ENCODE data around the gene SPOCK2. TPM values are rescaled to one million over a fixed set of nuclear protein-coding genes. Genes with fewer than 3 reads are reported as not detected.

SPOCK2 gene
- total RNA-seq, 1 experiment from 2014 or later: 0.33 TPM

GRCh38 chr10:72010234-72010973 lies 77.9 kb downstream of the SPOCK2 start:
- no peaks in the 10 kb centered on the region for H4K20me1 ChIP-seq (ENCODE audit: low read length)

GRCh38 chr10:72009425-72010081 lies 78.8 kb downstream of the SPOCK2 start:
- Histone ChIP-seq H2AFZ (ENCODE audit: low read length) (no peak overlapping the region), H3K79me2 (ENCODE audit: low read length) (no peaks in the 10 kb centered on the region), H3K4me1 (ENCODE audit: insufficient read depth, low read length) (no peaks in the 10 kb centered on the region), H3K4me2 (ENCODE audit: low read length) (no peak overlapping the region), H3K36me3 (ENCODE audit: low read depth, low read length) (no peaks in the 10 kb centered on the region), H3K9ac (ENCODE audit: low read length) (no peak overlapping the region), H3F3A (ENCODE audit: low read length, unreplicated experiment) (no peaks in the 10 kb centered on the region), H4K20me1 (ENCODE audit: low read length) (no peaks in the 10 kb centered on the region), H3K9me3 (ENCODE audit: low read length) (no peaks in the 10 kb centered on the region), H3K9me2 (replicated peaks; ENCODE audit: low read length) (no peaks in the 10 kb centered on the region), H3K4me3 (ENCODE audit: low read length) (no peak overlapping the region), H3K27ac (ENCODE audit: low read length) (no peak overlapping the region), H3K27me3 (ENCODE audit: low read length) (no peaks in the 10 kb centered on the region)
- no TSS peak for BruUV-seq (replicated peaks)
- CTCF ChIA-PET: no interaction called here
- no peak for DNase-seq
- ATAC-seq: no peak
- POLR2A ChIA-PET (ENCODE audit: unreplicated experiment): no interaction called here
- TF ChIP-seq EZH2 (IDR thresholded peaks at IDR 0.05; ENCODE audit: low read length, unreplicated experiment) (no peak), EZH2phosphoT487 (IDR thresholded peaks at IDR 0.05; ENCODE audit: borderline replicate concordance, low read length) (no peak), CTCF (conservative IDR thresholded peaks at IDR 0.05; ENCODE audit: low read depth, low read length) (no peak)
- intact Hi-C loops (cut with micrococcal nuclease): no loop called here

More at GRCh38 chr10:72010234-72010973, 77.9 kb downstream of the SPOCK2 start:
- CTCF ChIA-PET: no interaction called here
- Histone ChIP-seq H3K27ac (ENCODE audit: low read length) (no peak overlapping the region), H3K4me3 (ENCODE audit: low read length) (no peak overlapping the region), H3K4me2 (ENCODE audit: low read length) (no peak overlapping the region), H3K9me3 (ENCODE audit: low read length) (no peaks in the 10 kb centered on the region), H3K27me3 (ENCODE audit: low read length) (no peaks in the 10 kb centered on the region), H3K4me1 (ENCODE audit: insufficient read depth, low read length) (no peaks in the 10 kb centered on the region), H3K9ac (ENCODE audit: low read length) (no peak overlapping the region), H3K36me3 (ENCODE audit: low read depth, low read length) (no peaks in the 10 kb centered on the region), H2AFZ (ENCODE audit: low read length) (no peak overlapping the region), H3K79me2 (ENCODE audit: low read length) (no peaks in the 10 kb centered on the region), H3K9me2 (replicated peaks; ENCODE audit: low read length) (no peaks in the 10 kb centered on the region), H3F3A (ENCODE audit: low read length, unreplicated experiment) (no peaks in the 10 kb centered on the region)
- TF ChIP-seq EZH2 (IDR thresholded peaks at IDR 0.05; ENCODE audit: low read length, unreplicated experiment) (no peak), CTCF (conservative IDR thresholded peaks at IDR 0.05; ENCODE audit: low read depth, low read length) (no peak), EZH2phosphoT487 (IDR thresholded peaks at IDR 0.05; ENCODE audit: borderline replicate concordance, low read length) (no peak)
- intact Hi-C loops (cut with micrococcal nuclease): no loop called here
- POLR2A ChIA-PET (ENCODE audit: unreplicated experiment): no interaction called here
- no TSS peak for BruUV-seq (replicated peaks)
- no peak for ATAC-seq
- no peak for DNase-seq

- Histone ChIP-seq H3K27ac (ENCODE audit: low read length) (no peak overlapping the region), H3K27me3 (ENCODE audit: low read length) (no peaks in the 10 kb centered on the region), H3K4me2 (ENCODE audit: low read length) (no peak overlapping the region), H3K9ac (ENCODE audit: low read length) (no peak overlapping the region), H3K9me3 (ENCODE audit: low read length) (no peaks in the 10 kb centered on the region), H3K9me2 (replicated peaks; ENCODE audit: low read length) (no peaks in the 10 kb centered on the region), H3K4me1 (ENCODE audit: insufficient read depth, low read length) (no peaks in the 10 kb centered on the region), H2AFZ (ENCODE audit: low read length) (no peak overlapping the region), H3F3A (ENCODE audit: low read length, unreplicated experiment) (no peaks in the 10 kb centered on the region), H3K79me2 (ENCODE audit: low read length) (no peaks in the 10 kb centered on the region), H3K4me3 (ENCODE audit: low read length) (no peak overlapping the region), H4K20me1 (ENCODE audit: low read length) (no peaks in the 10 kb centered on the region), H3K36me3 (ENCODE audit: low read depth, low read length) (no peaks in the 10 kb centered on the region)
- CTCF ChIA-PET: no interaction called here
- POLR2A ChIA-PET (ENCODE audit: unreplicated experiment): no interaction called here
- no peak for TF ChIP-seq CTCF (conservative IDR thresholded peaks at IDR 0.05; ENCODE audit: low read depth, low read length)
- TF ChIP-seq EZH2 (IDR thresholded peaks at IDR 0.05; ENCODE audit: low read length, unreplicated experiment): no peak
- no peak for TF ChIP-seq EZH2phosphoT487 (IDR thresholded peaks at IDR 0.05; ENCODE audit: borderline replicate concordance, low read length)
- ATAC-seq (no peak), DNase-seq (no peak)
- intact Hi-C loops (cut with micrococcal nuclease): no loop called here
- no TSS peak for BruUV-seq (replicated peaks)
These were observed 79.3 kb downstream of the SPOCK2 start for GRCh38 chr10:72009051-72009424.
